Heart right ventricle (tissue), 16 donors: Measurements from ENCODE around the gene TBXT. TPM values are rescaled to one million over a fixed set of nuclear protein-coding genes. Genes with fewer than 3 reads are reported as not detected.
"Not testable (repeated sequence)": the region's sequence is repeated elsewhere in the genome, so short reads cannot be mapped to it uniquely, and the experiment has no call there.

Experiments used
- ATAC-seq, 8 donors: fragments of 200-7000 bp; cut with Tn5 transposase; one replicate each; pipeline ENCODE4 v1.9.1; 2020; ENCODE audit warnings: mild to moderate bottlenecking in 8 of 8, moderate library complexity in 8 of 8, moderate number of reproducible peaks in 1 of 8
- DNase-seq, 2 donors: peaks; one replicate each; pipeline ENCODE4 v3.0.0-alpha.2; 2020
- H3K27ac ChIP-seq, 10 donors: fragments of 200-600 bp; sonication (generic) in 2 of 10; one replicate each; pipeline versions ENCODE4 v1.5.0 to v1.8.0; 2020 to 2022; ENCODE audit warnings: mild to moderate bottlenecking in 3 of 10
- H3K27me3 ChIP-seq, 7 donors: fragments of 200-600 bp; one replicate each; pipeline ENCODE4 v1.8.0; 2021 to 2022; ENCODE audit warnings: mild to moderate bottlenecking in 2 of 7
- H3K36me3 ChIP-seq, 9 donors: fragments of 200-600 bp; sonication (generic) in 1 of 9; one replicate each; pipeline versions ENCODE4 v1.5.0 to v1.8.0; 2020 to 2022; ENCODE audit warnings: mild to moderate bottlenecking in 2 of 9
- H3K4me1 ChIP-seq, 9 donors: fragments of 200-600 bp; sonication (generic) in 1 of 9; one replicate each; pipeline versions ENCODE4 v1.5.0 to v1.8.0; 2020 to 2022; ENCODE audit warnings: mild to moderate bottlenecking in 4 of 9
- H3K4me3 ChIP-seq, 10 donors: fragments of 200-600 bp; sonication (generic) in 2 of 10; one replicate each; pipeline versions ENCODE4 v1.5.0 to v1.8.0; 2020 to 2022; ENCODE audit warnings: mild to moderate bottlenecking in 7 of 10, moderate library complexity in 2 of 10
- H3K9me3 ChIP-seq, 11 donors: fragments of 200-600 bp in 10 of 11; sonication (generic) in 2 of 11; one replicate each; pipeline versions ENCODE4 v1.5.0 to v1.8.0; 2013 to 2022; ENCODE audit warnings: mild to moderate bottlenecking in 2 of 11, control low read depth in 1 of 11, moderate library complexity in 1 of 11
- CTCF ChIP-seq, 9 donors: fragments of 200-600 bp; sonication (generic) in 2 of 9; IDR thresholded peaks; one replicate each; pipeline versions ENCODE4 v1.5.0 to v1.8.0; 2021 to 2022; ENCODE audit warnings: antibody characterized with exemption in 9 of 9, mild to moderate bottlenecking in 5 of 9, moderate library complexity in 1 of 9
- WGBS, 2 donors: extraction: QIAGEN DNeasy Blood & Tissue Kit; methylation state at CpG; one replicate each; pipeline ENCODE4 v1.1.7; 2013; ENCODE audit warnings: inconsistent platforms in 1 of 2; 5-methylcytosine and 5-hydroxymethylcytosine counted together
- intact Hi-C, 10 donors: fragments of 100-400 bp; cut with DNase I; formaldehyde crosslinking; loops; one replicate each; pipeline versions ENCODE4 v1.11.1 to v1.14.2; 2022
- polyA plus RNA-seq, 2 donors: library from polyadenylated mRNA; stranded (reverse); fragments of 200-250 nt; gene quantifications; one replicate each; pipeline ENCODE4 v1.2.3, GENCODE V29; 2013
- total RNA-seq, 10 donors: library from RNA; stranded (reverse); fragmentation: NEBNext Ultra II Directional in 3 of 10; extraction: Animal tissue kit (Norgen Biotek cat#: 25700) in 3 of 10; gene quantifications; one replicate each; pipeline versions ENCODE4 v1.2.1 to v1.2.4, GENCODE V29; 2021 to 2023
- donor health status: Arrhythmogenic right ventricular cardiomyopathy.
- donor health status: ischemic (EF 13 %, LVEDD 7.1; RV severe dilation, severe dysfunction).
- donor health status: healthy with polysubstance abuse.
- donor health status: DM: no; HTN: yes; CAD: no.
- donor health status: DM: no; HTN: no; CAD: no.
- donor health status: ischemic (EF 25% LVEDD 6.9; RV normal size, moderate dysfunction).
- donor health status: ischemic (EF 25% LVEDD 5.7; RV mildly dilated, moderate dysfunction).
- donor health status: healthy.
- donor health status: DM: yes; HTN: yes; CAD: no.
- donor health status: Ischemic cardiomyopathy.
- donor health status: ischemic (EF 35%, LVEDD 5.7; RV mildly dilated, moderate dysfunction).
- donor health status: nonischemic (EF 11% LVEDD 7.7; RV severe dilation, severe dysfunction).
- donor health status: DM: yes; HTN: yes; CAD: no.
- donor health status: PGD.
- donor health status: ischemic (EF 29% LVEDD 5.4; RV normal size, mild dysfunction).
- donor health status: nonischemic (EF 23%, LVEDD 6.1; RV moderate dilation, normal function).

The TBXT gene
- total and polyA plus RNA-seq, 12 donors = not detected

GRCh38 chr6:166143011-166143410 is 24.6 kb downstream of the TBXT start:
- intact Hi-C loops = no loop called here
- peak; percentile 58 to 97 (median 77) for ATAC-seq
- peaks cover 0 to 4% (median 0%) of the 10 kb centered on the region in 11 donors for H3K9me3 ChIP-seq
- TF ChIP-seq CTCF (IDR thresholded peaks at IDR 0.05) = no peak
- H3K4me1 ChIP-seq = no peaks in the 10 kb centered on the region
- WGBS, 2 donors = 7 to 9% methylated on average over 2 of the region's 2 CpGs
- H3K27ac ChIP-seq = peak overlapping the region in 2 of 10 donors; percentile 5 to 37
- DNase-seq = peak in 1 of 2 donors; percentile 58
- peaks cover 0 to 6% (median 0%) of the 10 kb centered on the region in 7 donors for H3K27me3 ChIP-seq
- H3K4me3 ChIP-seq = no peak overlapping the region
- H3K36me3 ChIP-seq = no peaks in the 10 kb centered on the region

DNA sequence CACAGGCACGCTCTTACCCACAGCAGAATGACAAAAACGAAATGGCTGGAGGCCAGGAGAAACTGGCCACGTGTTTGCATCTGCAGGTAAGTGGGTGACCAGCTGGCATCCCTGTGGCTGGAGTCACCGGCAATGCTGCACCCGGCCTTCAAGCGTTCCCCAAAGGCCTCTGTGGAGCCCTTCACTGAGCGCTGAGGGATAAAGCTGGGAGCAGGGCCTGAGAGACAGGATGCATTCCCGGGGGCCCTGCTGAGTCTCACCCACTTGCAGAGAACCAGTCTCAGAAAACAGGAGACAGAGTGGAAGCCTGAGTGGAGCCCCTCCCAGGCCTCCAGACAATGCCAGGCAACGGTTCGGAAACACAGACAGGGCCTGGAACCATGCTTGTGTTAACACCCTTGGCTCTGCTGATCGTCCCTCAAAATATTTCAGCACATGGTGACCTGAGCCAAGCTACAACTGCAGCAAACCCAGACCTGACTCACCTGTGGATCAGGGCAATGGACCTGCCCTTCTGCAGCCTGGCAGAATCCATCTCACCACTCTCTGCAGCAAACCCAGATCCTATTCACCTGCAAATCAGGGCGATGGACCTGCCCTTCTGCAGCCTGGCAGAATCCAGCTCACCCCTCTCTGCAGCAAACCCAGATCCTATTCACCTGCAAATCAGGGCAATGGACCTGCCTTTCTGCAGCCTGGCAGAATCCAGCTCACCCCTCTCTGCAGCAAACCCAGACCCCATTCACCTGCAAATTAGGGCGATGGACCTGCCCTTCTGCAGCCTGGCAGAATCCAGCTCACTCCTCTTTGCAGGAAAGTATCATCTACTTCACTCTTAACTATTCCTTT is 39.8 kb downstream of the TBXT start:
- ATAC-seq = no peak
- Histone ChIP-seq H3K36me3 (no peaks in the 10 kb centered on the region), H3K4me1 (no peaks in the 10 kb centered on the region), H3K27me3 (peaks cover 0 to 47% (median 21%) of the 10 kb centered on the region in 7 donors), H3K4me3 (no peak overlapping the region), H3K27ac (no peak overlapping the region), H3K9me3 (peaks cover 0 to 9% (median 0%) of the 10 kb centered on the region in 11 donors)
- TF ChIP-seq CTCF (IDR thresholded peaks at IDR 0.05) = no peak
- intact Hi-C loops = loop anchor here in 1 of 10 donors (2.0 kb wide), 1 partner anchor 41 kb away; no protein-coding TSS in a partner anchor
- 64 to 69% methylated on average over 13 of the region's 13 CpGs for WGBS, 2 donors
- DNase-seq = no peak

- H3K4me3 ChIP-seq, H3K4me1 ChIP-seq, ATAC-seq, H3K27ac ChIP-seq, DNase-seq, H3K36me3 ChIP-seq, intact Hi-C loops, H3K9me3 ChIP-seq: not testable (repeated sequence)
- 57 to 71% methylated on average over 9 of the region's 9 CpGs for WGBS, 2 donors
- peaks cover 0 to 37% (median 20%) of the 10 kb centered on the region in 7 donors for H3K27me3 ChIP-seq
Measured at GRCh38 chr6:166123115-166123514, 44.5 kb downstream of the TBXT start.

GRCh38 chr6:166121726-166122125 is 45.9 kb downstream of the TBXT start:
- H3K9me3 ChIP-seq = no peaks in the 10 kb centered on the region
- H3K4me3 ChIP-seq = no peak overlapping the region
- H3K27me3 ChIP-seq = peaks cover 0 to 30% (median 13%) of the 10 kb centered on the region in 7 donors
- intact Hi-C loops = no loop called here
- ATAC-seq (no peak), DNase-seq (no peak)
- no peak overlapping the region for H3K27ac ChIP-seq
- WGBS, 2 donors = 74 to 79% methylated on average over 7 of the region's 7 CpGs
- no peak for TF ChIP-seq CTCF (IDR thresholded peaks at IDR 0.05)
- H3K4me1 ChIP-seq = no peaks in the 10 kb centered on the region
- H3K36me3 ChIP-seq = no peaks in the 10 kb centered on the region
